ENCODE data around the gene GPR34. TPM values are rescaled to one million over a fixed set of nuclear protein-coding genes. Genes with fewer than 3 reads are reported as not detected.
"Not testable (repeated sequence)": the region's sequence is repeated elsewhere in the genome, so short reads cannot be mapped to it uniquely, and the experiment has no call there.

The GPR34 gene
- total RNA-seq, 1 experiment from 2014 or later: not detected

DNA sequence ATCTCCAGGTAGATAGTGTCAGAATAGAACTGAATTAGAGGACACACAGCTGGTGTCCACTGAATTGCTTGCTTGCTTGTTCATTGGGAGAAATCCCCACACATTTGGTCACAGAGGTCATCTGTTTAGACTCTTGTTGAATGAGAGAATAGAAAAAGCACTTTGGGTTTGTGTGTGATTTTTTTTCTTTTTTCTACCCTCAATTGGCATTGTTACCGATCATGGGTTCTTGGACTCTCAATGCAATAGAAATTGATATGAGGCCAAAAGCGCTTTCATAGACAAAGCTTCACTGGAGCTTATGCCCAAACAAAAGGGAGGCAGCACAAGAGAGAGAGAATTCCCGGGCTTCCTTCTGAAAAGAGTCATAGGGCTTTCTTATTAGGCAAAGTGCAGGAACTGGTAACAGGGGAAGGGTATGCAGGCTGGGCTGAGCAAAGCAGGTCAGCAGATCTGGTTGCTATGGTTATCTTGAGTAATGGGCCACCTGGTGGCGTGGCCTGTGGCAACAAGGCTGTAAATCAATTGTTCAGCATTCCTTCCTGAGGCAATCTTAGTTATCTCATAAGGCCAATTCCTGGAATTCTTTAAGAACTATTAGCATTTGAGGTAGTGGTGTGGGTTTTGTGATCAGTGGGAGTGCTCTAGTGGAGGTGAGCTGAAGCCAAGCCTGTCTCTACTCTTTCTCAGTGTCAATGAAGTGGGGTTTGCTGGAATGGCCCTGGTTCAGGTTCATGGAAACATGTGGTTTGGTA is 29.9 kb downstream of the GPR34 start:
- H3K27ac Mint-ChIP-seq (ENCODE audit: low read depth, unreplicated experiment): no peak overlapping the region
- POLR2A ChIA-PET: no interaction called here
- CTCF ChIA-PET: no interaction called here
- intact Hi-C loops (cut with micrococcal nuclease): no loop called here
- DNase-seq (ENCODE audit: unreplicated experiment): no peak
- no peaks in the 10 kb centered on the region for H3K9me3 Mint-ChIP-seq (ENCODE audit: unreplicated experiment)
- H3K4me3 Mint-ChIP-seq (ENCODE audit: unreplicated experiment): no peak overlapping the region
- peaks cover 12% of the 10 kb centered on the region for H3K36me3 Mint-ChIP-seq (ENCODE audit: insufficient read depth, unreplicated experiment)
- peaks cover 69% of the 10 kb centered on the region for H3K27me3 Mint-ChIP-seq (ENCODE audit: insufficient read depth, unreplicated experiment)
- TF ChIP-seq, protein P1, sequence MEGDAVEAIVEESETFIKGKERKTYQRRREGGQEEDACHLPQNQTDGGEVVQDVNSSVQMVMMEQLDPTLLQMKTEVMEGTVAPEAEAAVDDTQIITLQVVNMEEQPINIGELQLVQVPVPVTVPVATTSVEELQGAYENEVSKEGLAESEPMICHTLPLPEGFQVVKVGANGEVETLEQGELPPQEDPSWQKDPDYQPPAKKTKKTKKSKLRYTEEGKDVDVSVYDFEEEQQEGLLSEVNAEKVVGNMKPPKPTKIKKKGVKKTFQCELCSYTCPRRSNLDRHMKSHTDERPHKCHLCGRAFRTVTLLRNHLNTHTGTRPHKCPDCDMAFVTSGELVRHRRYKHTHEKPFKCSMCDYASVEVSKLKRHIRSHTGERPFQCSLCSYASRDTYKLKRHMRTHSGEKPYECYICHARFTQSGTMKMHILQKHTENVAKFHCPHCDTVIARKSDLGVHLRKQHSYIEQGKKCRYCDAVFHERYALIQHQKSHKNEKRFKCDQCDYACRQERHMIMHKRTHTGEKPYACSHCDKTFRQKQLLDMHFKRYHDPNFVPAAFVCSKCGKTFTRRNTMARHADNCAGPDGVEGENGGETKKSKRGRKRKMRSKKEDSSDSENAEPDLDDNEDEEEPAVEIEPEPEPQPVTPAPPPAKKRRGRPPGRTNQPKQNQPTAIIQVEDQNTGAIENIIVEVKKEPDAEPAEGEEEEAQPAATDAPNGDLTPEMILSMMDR (IDR thresholded peaks at IDR 0.05; ENCODE audit: unreplicated experiment): no peak
- no TSS peak for BruUV-seq (replicated peaks)
- no peaks in the 10 kb centered on the region for H3K4me1 Mint-ChIP-seq (ENCODE audit: insufficient read depth, unreplicated experiment)

DNA sequence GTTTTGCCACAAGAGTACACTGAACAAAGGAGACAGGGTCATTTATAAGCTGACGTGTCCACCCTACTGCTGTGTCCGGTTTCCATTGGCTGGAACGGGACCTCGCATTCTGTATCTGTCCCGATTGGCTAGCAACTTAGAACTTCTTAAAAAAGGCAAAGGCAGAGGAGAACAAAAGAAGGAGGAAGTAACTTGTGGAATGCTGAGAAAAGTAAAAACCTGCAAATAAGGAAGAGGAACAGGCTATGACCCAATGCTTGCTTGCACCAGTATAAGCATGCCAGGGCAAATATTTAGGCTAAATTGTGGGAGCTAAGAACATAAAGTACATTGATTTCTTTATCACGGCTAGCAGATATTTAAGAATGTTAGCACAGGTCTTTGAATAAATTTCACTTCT is 30.8 kb downstream of the GPR34 start:
- H3K4me1 Mint-ChIP-seq (ENCODE audit: insufficient read depth, unreplicated experiment); DNase-seq (ENCODE audit: unreplicated experiment); H3K9me3 Mint-ChIP-seq (ENCODE audit: unreplicated experiment); BruUV-seq (replicated peaks); H3K27ac Mint-ChIP-seq (ENCODE audit: low read depth, unreplicated experiment); POLR2A ChIA-PET; H3K4me3 Mint-ChIP-seq (ENCODE audit: unreplicated experiment); intact Hi-C loops (cut with micrococcal nuclease); CTCF ChIA-PET: not testable (repeated sequence)
- Mint-ChIP-seq H3K27me3 (ENCODE audit: insufficient read depth, unreplicated experiment) (peaks cover 60% of the 10 kb centered on the region), H3K36me3 (ENCODE audit: insufficient read depth, unreplicated experiment) (peaks cover 12% of the 10 kb centered on the region)

- H3K36me3 Mint-ChIP-seq (ENCODE audit: insufficient read depth, unreplicated experiment): peaks cover 12% of the 10 kb centered on the region
- no peak overlapping the region for H3K4me3 Mint-ChIP-seq (ENCODE audit: unreplicated experiment)
- ChIA-PET CTCF (no interaction called here), POLR2A (no interaction called here)
- no TSS peak for BruUV-seq (replicated peaks)
- H3K27me3 Mint-ChIP-seq (ENCODE audit: insufficient read depth, unreplicated experiment): peaks cover 57% of the 10 kb centered on the region
- intact Hi-C loops (cut with micrococcal nuclease): no loop called here
- TF ChIP-seq, protein P1 (IDR thresholded peaks at IDR 0.05; ENCODE audit: unreplicated experiment): no peak
- H3K4me1 Mint-ChIP-seq (ENCODE audit: insufficient read depth, unreplicated experiment): no peaks in the 10 kb centered on the region
- no peaks in the 10 kb centered on the region for H3K9me3 Mint-ChIP-seq (ENCODE audit: unreplicated experiment)
- DNase-seq (ENCODE audit: unreplicated experiment): no peak
- H3K27ac Mint-ChIP-seq (ENCODE audit: low read depth, unreplicated experiment): no peak overlapping the region
Observed at GRCh38 chrX:41720125-41720779, 31.5 kb downstream of the GPR34 start.

GRCh38 chrX:41721590-41721989 is 32.8 kb downstream of the GPR34 start:
- H3K27me3 Mint-ChIP-seq (ENCODE audit: insufficient read depth, unreplicated experiment): peaks cover 53% of the 10 kb centered on the region
- H3K36me3 Mint-ChIP-seq (ENCODE audit: insufficient read depth, unreplicated experiment): peaks cover 12% of the 10 kb centered on the region
- H3K9me3 Mint-ChIP-seq (ENCODE audit: unreplicated experiment): no peaks in the 10 kb centered on the region
- H3K4me3 Mint-ChIP-seq (ENCODE audit: unreplicated experiment): no peak overlapping the region
- intact Hi-C loops (cut with micrococcal nuclease): no loop called here
- no TSS peak for BruUV-seq (replicated peaks)
- ChIA-PET POLR2A (interaction anchor here (0.7 kb wide), 1 partner anchor 1410 kb away, joined by 3 read pairs; no protein-coding TSS in a partner anchor), CTCF (no interaction called here)
- no peak for DNase-seq (ENCODE audit: unreplicated experiment)
- no peaks in the 10 kb centered on the region for H3K4me1 Mint-ChIP-seq (ENCODE audit: insufficient read depth, unreplicated experiment)
- TF ChIP-seq, protein P1 (IDR thresholded peaks at IDR 0.05; ENCODE audit: unreplicated experiment): no peak
- H3K27ac Mint-ChIP-seq (ENCODE audit: low read depth, unreplicated experiment): no peak overlapping the region
